HepG2 (cell line): ENCODE measurements around the gene EGR4. TPM values are rescaled to one million over a fixed set of nuclear protein-coding genes. Genes with fewer than 3 reads are reported as not detected.

Experiments
- CHD2 ChIP-seq: IDR thresholded peaks from 2 replicates; pipeline ENCODE4 v1.6.1; 2011; ENCODE audit warnings: low read depth, low read length, improper control_type of control experiment
- POLR2G ChIP-seq: fragments of 200-400 bp; formaldehyde crosslinking; IDR thresholded peaks from 2 replicates; pipeline ENCODE4 v1.6.1; 2018; ENCODE audit warnings: mild to moderate bottlenecking, low read depth, low read length, moderate library complexity
- RBM22 ChIP-seq: fragments of 200-400 bp; formaldehyde crosslinking; optimal IDR thresholded peaks from 2 replicates; pipeline ENCODE3; 2017; ENCODE audit warnings: mild to moderate bottlenecking, low read length, moderate library complexity
- SAFB2 ChIP-seq: sonication (generic); formaldehyde crosslinking; IDR thresholded peaks from 2 replicates; pipeline ENCODE4 v1.5.1; 2020; ENCODE audit warnings: missing genetic modification reagents, low read depth, mild to moderate bottlenecking, borderline replicate concordance
- ZNF749 ChIP-seq: sonication (generic); formaldehyde crosslinking; IDR thresholded peaks from 2 replicates; pipeline ENCODE4 v1.8.0; 2022; ENCODE audit warnings: mild to moderate bottlenecking, missing genetic modification reagents, moderate library complexity, borderline replicate concordance
- ZNF768 ChIP-seq: sonication (generic); formaldehyde crosslinking; IDR thresholded peaks from 2 replicates; pipeline ENCODE4 v1.4.0; 2020; ENCODE audit warnings: missing genetic modification reagents
- polyA plus RNA-seq, 8 experiments: library from polyadenylated mRNA; depleted of rRNA in 3 of 8; stranded (reverse) in 7 of 8; unstranded in 1 of 8; fragments of >200 nt; fragmentation: Illumina TruSeq in 4 of 8; extraction: Trizol in 4 of 8; gene quantifications; 2 replicates each; pipeline versions ENCODE4 v1.2.1 to v1.2.3, GENCODE V29; 2011 to 2016; ENCODE audit warnings: low read depth in 4 of 8, missing spikeins in 1 of 8, mixed read lengths in 1 of 8; ENCODE audit not compliant: insufficient read depth in 1 of 8
- total RNA-seq, 5 experiments: library from RNA; depleted of rRNA; stranded (reverse); fragments of >200 nt; fragmentation: Illumina TruSeq; extraction: Trizol; gene quantifications; 2 replicates each; pipeline ENCODE4 v1.2.3, GENCODE V29; 2016; ENCODE audit warnings: low read depth in 1 of 5
- TF ChIP-seq, protein P1 (sequence below): sonication (generic); formaldehyde crosslinking; IDR thresholded peaks from 2 replicates; pipeline ENCODE4 v1.5.1; 2020; ENCODE audit warnings: missing genetic modification reagents, mild to moderate bottlenecking, borderline replicate concordance
- TF ChIP-seq, protein P2 (sequence below): sonication (generic); formaldehyde crosslinking; conservative IDR thresholded peaks from 2 replicates; pipeline ENCODE4 v1.4.0; 2020; ENCODE audit warnings: mild to moderate bottlenecking, missing genetic modification reagents, moderate library complexity

Gene EGR4
- total and polyA plus RNA-seq, 2 of the 13 experiments (the other 11 are each of a cell fraction or from before 2014, with no cell fraction given) = not detected

DNA sequence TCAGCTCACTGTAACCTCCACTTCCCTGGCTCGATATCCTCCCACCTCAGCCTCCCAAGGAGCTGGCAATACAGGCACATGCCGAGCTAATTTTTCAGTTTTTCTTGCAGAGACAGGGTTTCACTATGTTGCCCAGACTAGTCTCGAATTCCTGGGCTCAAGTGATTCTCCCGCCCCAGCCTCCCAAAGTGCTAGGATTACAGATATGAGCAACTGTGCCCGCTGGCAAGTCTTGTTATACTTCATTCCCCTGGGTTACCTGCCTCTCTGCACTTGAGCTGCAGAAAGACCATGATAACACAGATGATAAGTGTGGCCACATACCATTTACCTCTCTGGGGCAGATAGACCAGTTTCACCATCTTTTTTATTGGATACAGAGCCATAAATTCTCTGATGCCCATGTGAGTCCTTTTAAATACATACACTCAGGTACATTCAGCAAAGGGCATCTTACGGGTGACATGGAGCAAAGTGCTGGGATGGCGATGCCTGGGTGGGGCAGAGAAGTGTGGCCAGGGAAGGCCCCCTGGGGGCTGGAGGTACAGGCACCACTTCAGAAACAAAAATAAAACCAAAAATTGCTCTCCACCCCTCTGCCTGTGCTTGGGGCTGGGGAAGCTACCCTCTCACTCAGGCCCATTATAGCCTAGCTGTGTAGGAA is 38.9 kb downstream of the EGR4 start (continued):
- TF ChIP-seq, protein P1, sequence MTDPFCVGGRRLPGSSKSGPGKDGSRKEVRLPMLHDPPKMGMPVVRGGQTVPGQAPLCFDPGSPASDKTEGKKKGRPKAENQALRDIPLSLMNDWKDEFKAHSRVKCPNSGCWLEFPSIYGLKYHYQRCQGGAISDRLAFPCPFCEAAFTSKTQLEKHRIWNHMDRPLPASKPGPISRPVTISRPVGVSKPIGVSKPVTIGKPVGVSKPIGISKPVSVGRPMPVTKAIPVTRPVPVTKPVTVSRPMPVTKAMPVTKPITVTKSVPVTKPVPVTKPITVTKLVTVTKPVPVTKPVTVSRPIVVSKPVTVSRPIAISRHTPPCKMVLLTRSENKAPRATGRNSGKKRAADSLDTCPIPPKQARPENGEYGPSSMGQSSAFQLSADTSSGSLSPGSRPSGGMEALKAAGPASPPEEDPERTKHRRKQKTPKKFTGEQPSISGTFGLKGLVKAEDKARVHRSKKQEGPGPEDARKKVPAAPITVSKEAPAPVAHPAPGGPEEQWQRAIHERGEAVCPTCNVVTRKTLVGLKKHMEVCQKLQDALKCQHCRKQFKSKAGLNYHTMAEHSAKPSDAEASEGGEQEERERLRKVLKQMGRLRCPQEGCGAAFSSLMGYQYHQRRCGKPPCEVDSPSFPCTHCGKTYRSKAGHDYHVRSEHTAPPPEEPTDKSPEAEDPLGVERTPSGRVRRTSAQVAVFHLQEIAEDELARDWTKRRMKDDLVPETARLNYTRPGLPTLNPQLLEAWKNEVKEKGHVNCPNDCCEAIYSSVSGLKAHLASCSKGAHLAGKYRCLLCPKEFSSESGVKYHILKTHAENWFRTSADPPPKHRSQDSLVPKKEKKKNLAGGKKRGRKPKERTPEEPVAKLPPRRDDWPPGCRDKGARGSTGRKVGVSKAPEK (CRISPR knock-in tag) = 0 out of 2 replicates have a peak, but pooled peaks have one; percentile 30
- TF ChIP-seq, protein P2, sequence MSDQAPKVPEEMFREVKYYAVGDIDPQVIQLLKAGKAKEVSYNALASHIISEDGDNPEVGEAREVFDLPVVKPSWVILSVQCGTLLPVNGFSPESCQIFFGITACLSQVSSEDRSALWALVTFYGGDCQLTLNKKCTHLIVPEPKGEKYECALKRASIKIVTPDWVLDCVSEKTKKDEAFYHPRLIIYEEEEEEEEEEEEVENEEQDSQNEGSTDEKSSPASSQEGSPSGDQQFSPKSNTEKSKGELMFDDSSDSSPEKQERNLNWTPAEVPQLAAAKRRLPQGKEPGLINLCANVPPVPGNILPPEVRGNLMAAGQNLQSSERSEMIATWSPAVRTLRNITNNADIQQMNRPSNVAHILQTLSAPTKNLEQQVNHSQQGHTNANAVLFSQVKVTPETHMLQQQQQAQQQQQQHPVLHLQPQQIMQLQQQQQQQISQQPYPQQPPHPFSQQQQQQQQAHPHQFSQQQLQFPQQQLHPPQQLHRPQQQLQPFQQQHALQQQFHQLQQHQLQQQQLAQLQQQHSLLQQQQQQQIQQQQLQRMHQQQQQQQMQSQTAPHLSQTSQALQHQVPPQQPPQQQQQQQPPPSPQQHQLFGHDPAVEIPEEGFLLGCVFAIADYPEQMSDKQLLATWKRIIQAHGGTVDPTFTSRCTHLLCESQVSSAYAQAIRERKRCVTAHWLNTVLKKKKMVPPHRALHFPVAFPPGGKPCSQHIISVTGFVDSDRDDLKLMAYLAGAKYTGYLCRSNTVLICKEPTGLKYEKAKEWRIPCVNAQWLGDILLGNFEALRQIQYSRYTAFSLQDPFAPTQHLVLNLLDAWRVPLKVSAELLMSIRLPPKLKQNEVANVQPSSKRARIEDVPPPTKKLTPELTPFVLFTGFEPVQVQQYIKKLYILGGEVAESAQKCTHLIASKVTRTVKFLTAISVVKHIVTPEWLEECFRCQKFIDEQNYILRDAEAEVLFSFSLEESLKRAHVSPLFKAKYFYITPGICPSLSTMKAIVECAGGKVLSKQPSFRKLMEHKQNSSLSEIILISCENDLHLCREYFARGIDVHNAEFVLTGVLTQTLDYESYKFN (CRISPR knock-in tag) = 0 out of 2 replicates have a peak, but pooled peaks have one; percentile 7
- TF ChIP-seq ZNF768 (no peak), POLR2G (peak; percentile 62), ZNF749 (CRISPR knock-in tag) (0 out of 2 replicates have a peak, but pooled peaks have one; percentile 36), RBM22 (peak; percentile 24), SAFB2 (CRISPR knock-in tag) (no peak), CHD2 (no peak)
